HT1080 (cell line): ENCODE measurements around the gene ACTN1. TPM values are rescaled to one million over a fixed set of nuclear protein-coding genes. Genes with fewer than 3 reads are reported as not detected.
"Not testable (repeated sequence)": the region's sequence is repeated elsewhere in the genome, so short reads cannot be mapped to it uniquely, and the experiment has no call there.

Experiments used
- DNase-seq: peaks from one replicate; pipeline ENCODE4 v3.0.0-alpha.2; 2015; ENCODE audit warnings: low read depth
- polyA plus RNA-seq, 2 experiments: library from polyadenylated mRNA; depleted of rRNA; stranded (reverse); fragments of >200 nt; gene quantifications; 2 replicates each; pipeline ENCODE4 v1.2.3, GENCODE V29; 2015
- total RNA-seq: library from RNA; depleted of rRNA; stranded (reverse); fragments of >200 nt; shearing (Covaris generic); gene quantifications from 2 replicates; pipeline ENCODE4 v1.2.3, GENCODE V29; 2014; rRNA removed

The ACTN1 gene
- total RNA-seq, result 198 and 266 TPM in 2 replicates
- polyA plus RNA-seq (2015; cell fraction: cytosol; rRNA removed), result 238 and 271 TPM in 2 replicates
- polyA plus RNA-seq (2015; cell fraction: nucleus; rRNA removed), result 680 and 735 TPM in 2 replicates

- DNase-seq, result peak; percentile 94
Measured at GRCh38 chr14:68979021-68979721, at the start of gene ACTN1. TSS of gene ACTN1 (minus strand) at chr14:68979302. CDS start at chr14:68979056, 246 bp downstream.

- no peak for DNase-seq
Measured at GRCh38 chr14:69027242-69027913, 48.3 kb upstream of the ACTN1 start.

- no peak for DNase-seq
Measured at GRCh38 chr14:69023035-69023434, 43.9 kb upstream of the ACTN1 start.

- not testable (repeated sequence) for DNase-seq
Measured at GRCh38 chr14:69022093-69022492, 43.0 kb upstream of the ACTN1 start.

GRCh38 chr14:69017706-69018105 lies 38.6 kb upstream of the ACTN1 start:
- no peak for DNase-seq

- DNase-seq, result peak; percentile 44
Measured at GRCh38 chr14:69014829-69015259, 35.7 kb upstream of the ACTN1 start.

GRCh38 chr14:69013943-69014782 lies 35.1 kb upstream of the ACTN1 start:
- DNase-seq, result peak; percentile 79

GRCh38 chr14:69012256-69012953 lies 33.3 kb upstream of the ACTN1 start:
- no peak for DNase-seq

- DNase-seq, result no peak
Measured at GRCh38 chr14:69010648-69011047, 31.5 kb upstream of the ACTN1 start.

- DNase-seq, result no peak
Measured at GRCh38 chr14:69008421-69008884, 29.4 kb upstream of the ACTN1 start.

GRCh38 chr14:69006346-69006745 lies 27.2 kb upstream of the ACTN1 start:
- no peak for DNase-seq

- peak; percentile 97 for DNase-seq
Measured at GRCh38 chr14:69005432-69006148, 26.5 kb upstream of the ACTN1 start.

- DNase-seq, result peak; percentile 15
Measured at GRCh38 chr14:69004731-69005431, 25.8 kb upstream of the ACTN1 start.

GRCh38 chr14:69003626-69004025 lies 24.5 kb upstream of the ACTN1 start:
- DNase-seq, result no peak

GRCh38 chr14:69002069-69002468 lies 23.0 kb upstream of the ACTN1 start:
- DNase-seq, result peak; percentile 55

GRCh38 chr14:69001375-69001774 lies 22.3 kb upstream of the ACTN1 start:
- DNase-seq, result no peak

- no peak for DNase-seq
Measured at GRCh38 chr14:68998062-68998461, 19.0 kb upstream of the ACTN1 start.

GRCh38 chr14:68995731-68996130 lies 16.6 kb upstream of the ACTN1 start:
- no peak for DNase-seq

GRCh38 chr14:68994056-68994455 lies 15.0 kb upstream of the ACTN1 start:
- no peak for DNase-seq

GRCh38 chr14:68987653-68988036 lies 8.5 kb upstream of the ACTN1 start:
- DNase-seq, result no peak
